HepG2 (cell line): ENCODE data around the gene EPS8. TPM values are rescaled to one million over a fixed set of nuclear protein-coding genes. Genes with fewer than 3 reads are reported as not detected.

Experiments
- ATAC-seq: fragments of 200-7000 bp; cut with Tn5 transposase; 3 replicates; pipeline ENCODE4 v1.9.1; 2020; ENCODE audit warnings: mild to moderate bottlenecking, moderate library complexity
- BruUV-seq: library from RNA; stranded (reverse); fragments of 400-500 nt; replicated peaks from 2 replicates; lab custom pipeline; 2021; lab: Mats Ljungman, UMichigan
- CTCF ChIA-PET: fragments of 300-600 bp; formaldehyde crosslinking; extraction: SDS; loops from one replicate; lab custom pipeline; 2021; ENCODE audit warnings: low total read pairs, inconsistent platforms, low intra/inter-chr PET ratio; lab: Yijun Ruan, JAX
- POLR2A ChIA-PET: fragments of 350-600 bp; sonication (Branson Sonifier 250); formaldehyde crosslinking; loops from one replicate; lab custom pipeline; 2020; ENCODE audit warnings: antibody characterized with exemption, inconsistent platforms; lab: Yijun Ruan, JAX
- DNase-seq: peaks from one replicate; pipeline ENCODE4 v3.0.0-alpha.2; 2015; ENCODE audit warnings: low spot score
- FAIRE-seq: peaks from 3 replicates; lab custom pipeline; 2011; peaks lifted over from hg19 to GRCh38; lab: Jason Lieb, UNC
- H2AFZ ChIP-seq: one replicate; pipeline ENCODE4 v1.6.1; 2011; ENCODE audit warnings: low read length, inconsistent platforms
- H3K27ac ChIP-seq: fragments of 300-600 bp; 3 replicates; pipeline ENCODE4 v1.8.0; 2011; ENCODE audit warnings: mixed run types, mild to moderate bottlenecking, mixed read lengths, low read length, inconsistent platforms; ENCODE audit not compliant: insufficient read depth; ENCODE audit errors: extremely low read length
- H3K27me3 ChIP-seq, 2 experiments: fragments of 200-600 bp in 1 of 2; 2 replicates in 1 of 2; 3 replicates in 1 of 2; pipeline versions ENCODE4 v1.6.0 to v1.8.0; 2011; ENCODE audit warnings: low read length in 2 of 2, mild to moderate bottlenecking in 2 of 2, moderate library complexity in 2 of 2, inconsistent platforms in 1 of 2; ENCODE audit not compliant: insufficient read depth in 2 of 2, control insufficient read depth in 1 of 2
- H3K36me3 ChIP-seq, 2 experiments: fragments of 200-600 bp in 1 of 2; replicated peaks in 1 of 2; 2 replicates in 1 of 2; 3 replicates in 1 of 2; pipeline versions ENCODE4 v1.5.1 to v1.8.0; 2011; ENCODE audit warnings: low read length in 2 of 2, inconsistent platforms in 1 of 2; ENCODE audit not compliant: insufficient read depth in 2 of 2, control insufficient read depth in 1 of 2
- H3K4me1 ChIP-seq: 2 replicates; pipeline ENCODE4 v1.5.1; 2012; ENCODE audit warnings: low read length, inconsistent platforms; ENCODE audit not compliant: insufficient read depth
- H3K4me2 ChIP-seq: 2 replicates; pipeline ENCODE4 v1.6.0; 2011; ENCODE audit warnings: low read depth, low read length, inconsistent platforms
- H3K4me3 ChIP-seq, 3 experiments: fragments of 200-600 bp in 1 of 3; sonication (generic), shearing (Covaris generic) in 1 of 3; replicated peaks in 1 of 3; 2 replicates each; pipeline ENCODE4 v1.5.1; 2011 to 2016; ENCODE audit warnings: low read length in 3 of 3, inconsistent platforms in 2 of 3, low read depth in 2 of 3, mild to moderate bottlenecking in 2 of 3, control low read depth in 1 of 3, mixed read lengths in 1 of 3; ENCODE audit not compliant: insufficient read depth in 1 of 3
- H3K79me2 ChIP-seq: one replicate; pipeline ENCODE4 v1.6.1; 2011; ENCODE audit warnings: low read length, inconsistent platforms; ENCODE audit not compliant: insufficient read depth
- H3K9ac ChIP-seq: 2 replicates; pipeline ENCODE4 v1.6.0; 2011; ENCODE audit warnings: mild to moderate bottlenecking, low read depth, low read length, inconsistent platforms; ENCODE audit not compliant: insufficient read depth
- H3K9me3 ChIP-seq: 2 replicates; pipeline ENCODE4 v1.5.1; 2012; ENCODE audit warnings: mild to moderate bottlenecking, low read length
- H4K20me1 ChIP-seq: 2 replicates; pipeline ENCODE4 v1.6.0; 2011; ENCODE audit warnings: inconsistent platforms, mild to moderate bottlenecking, low read length, moderate library complexity; ENCODE audit not compliant: insufficient read depth
- ARNT ChIP-seq: fragments of 450-650 bp; IDR thresholded peaks from 2 replicates; pipeline ENCODE4 v1.6.1; 2017
- BORCS8-MEF2B ChIP-seq: sonication (generic); formaldehyde crosslinking; IDR thresholded peaks from 2 replicates; pipeline ENCODE4 v1.8.0; 2022; ENCODE audit warnings: mild to moderate bottlenecking, missing genetic modification reagents
- ELF1 ChIP-seq: sonication (generic); formaldehyde crosslinking; IDR thresholded peaks from 2 replicates; pipeline ENCODE4 v1.4.0; 2020; ENCODE audit warnings: missing genetic modification reagents
- EZH2 ChIP-seq: conservative IDR thresholded peaks from 2 replicates; pipeline ENCODE4 v1.6.1; 2012; ENCODE audit warnings: mild to moderate bottlenecking, low read depth, low read length, moderate library complexity
- IKZF4 ChIP-seq: sonication (generic); formaldehyde crosslinking; IDR thresholded peaks from 2 replicates; pipeline ENCODE4 v1.5.1; 2020; ENCODE audit warnings: borderline replicate concordance, mild to moderate bottlenecking, low read depth, missing genetic modification reagents; ENCODE audit errors: not compliant biosample characterization
- MEIS2 ChIP-seq: sonication (generic); formaldehyde crosslinking; IDR thresholded peaks from 2 replicates; pipeline ENCODE4 v1.9.0; 2021; ENCODE audit warnings: mild to moderate bottlenecking, missing genetic modification reagents
- ZNF318 ChIP-seq: sonication (generic); formaldehyde crosslinking; IDR thresholded peaks from 2 replicates; pipeline ENCODE4 v1.4.0; 2020; ENCODE audit warnings: mild to moderate bottlenecking, missing genetic modification reagents
- ZNF431 ChIP-seq: sonication (generic); formaldehyde crosslinking; IDR thresholded peaks from 2 replicates; pipeline ENCODE4 v1.9.0; 2022; ENCODE audit warnings: missing genetic modification reagents, low read depth, mild to moderate bottlenecking, borderline replicate concordance
- ZNF44 ChIP-seq: sonication (generic); formaldehyde crosslinking; IDR thresholded peaks from 2 replicates; pipeline ENCODE4 v1.5.1; 2020; ENCODE audit warnings: mild to moderate bottlenecking, missing genetic modification reagents
- ZNF766 ChIP-seq: sonication (generic); formaldehyde crosslinking; IDR thresholded peaks from 2 replicates; pipeline ENCODE4 v1.5.0; 2020; ENCODE audit warnings: missing genetic modification reagents, borderline replicate concordance
- ZNF816 ChIP-seq: sonication (generic); formaldehyde crosslinking; IDR thresholded peaks from 2 replicates; pipeline ENCODE4 v1.8.0; 2022; ENCODE audit warnings: missing genetic modification reagents, mild to moderate bottlenecking, borderline replicate concordance
- WGBS: methylation state at CpG from one replicate; pipeline ENCODE4 v1.1.6; 2017; ENCODE audit warnings: low lambda C conversion rate; 5-methylcytosine and 5-hydroxymethylcytosine counted together
- in situ Hi-C: cut with HindIII; loops from 2 replicates; pipeline ENCODE4 v1.10.0; 2017; ENCODE audit warnings: low pct_unique_long_range_greater_than_20kb; ENCODE audit not compliant: extremely low pct_ligation_motif_present
- intact Hi-C: fragments of 100-400 bp; cut with micrococcal nuclease; formaldehyde crosslinking; loops from one replicate; pipeline ENCODE4 v1.10.0; 2022; ENCODE audit not compliant: unreplicated experiment
- polyA plus RNA-seq, 8 experiments: library from polyadenylated mRNA; depleted of rRNA in 3 of 8; stranded (reverse) in 7 of 8; unstranded in 1 of 8; fragments of >200 nt; fragmentation: Illumina TruSeq in 4 of 8; extraction: Trizol in 4 of 8; gene quantifications; 2 replicates each; pipeline versions ENCODE4 v1.2.1 to v1.2.3, GENCODE V29; 2011 to 2016; ENCODE audit warnings: low read depth in 4 of 8, missing spikeins in 1 of 8, mixed read lengths in 1 of 8; ENCODE audit not compliant: insufficient read depth in 1 of 8
- total RNA-seq, 5 experiments: library from RNA; depleted of rRNA; stranded (reverse); fragments of >200 nt; fragmentation: Illumina TruSeq; extraction: Trizol; gene quantifications; 2 replicates each; pipeline ENCODE4 v1.2.3, GENCODE V29; 2016; ENCODE audit warnings: low read depth in 1 of 5

EPS8 gene
- total and polyA plus RNA-seq, 2 of the 13 experiments (the other 11 are each of a cell fraction or from before 2014, with no cell fraction given), result 37.1 to 43.4 TPM

- CTCF ChIA-PET, result no interaction called here
- ATAC-seq, result no peak
Observed at GRCh38 chr12:15677726-15678201, 111.4 kb downstream of the EPS8 start.

DNA sequence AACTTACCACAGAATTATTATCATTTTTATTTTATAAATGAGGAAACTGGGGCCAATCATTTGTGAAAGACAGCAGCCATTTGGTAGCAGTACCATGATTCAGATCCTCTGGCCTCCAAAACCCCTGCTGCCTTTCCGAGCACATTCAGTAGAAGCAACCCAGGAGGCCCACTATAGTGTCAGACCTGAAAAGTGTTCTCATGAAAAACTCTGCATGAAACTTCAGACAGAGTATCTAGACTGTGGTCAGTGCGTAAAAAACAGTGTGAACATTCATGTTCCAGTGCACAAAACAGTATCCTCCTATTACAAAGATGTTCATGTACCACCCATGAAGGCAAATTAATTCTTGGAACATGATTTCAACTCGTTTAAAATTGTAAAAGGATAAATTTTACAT lies 112.0 kb downstream of the EPS8 start:
- Histone ChIP-seq H3K27me3 (no peaks in the 10 kb centered on the region), H3K4me2 (no peak overlapping the region), H3K4me3 (no peak overlapping the region), H2AFZ (no peak overlapping the region), H3K9ac (no peak overlapping the region), H4K20me1 (no peaks in the 10 kb centered on the region), H3K9me3 (no peaks in the 10 kb centered on the region), H3K4me1 (peaks cover 6% of the 10 kb centered on the region; the same call in 1 of the 2 replicates), H3K79me2 (no peaks in the 10 kb centered on the region), H3K27ac (no peak overlapping the region), H3K36me3 (peaks cover 0 to 5% of the 10 kb centered on the region in 2 experiments; a peak in 3 of 5 replicates)
- FAIRE-seq (no peak), DNase-seq (no peak), ATAC-seq (no peak)
- CTCF ChIA-PET, result no interaction called here
- no TSS peak for BruUV-seq
- in situ Hi-C loops (no loop called here), intact Hi-C loops (no loop called here)
- WGBS, result 96% methylated on average over 3 of the region's 3 CpGs
- POLR2A ChIA-PET, result no interaction called here
- TF ChIP-seq ZNF44 (no peak), IKZF4 (CRISPR knock-in tag) (no peak), EZH2 (no peak), ZNF318 (CRISPR knock-in tag) (no peak), ZNF431 (CRISPR knock-in tag) (no peak), ZNF766 (CRISPR knock-in tag) (no peak), ZNF816 (CRISPR knock-in tag) (no peak), BORCS8-MEF2B (CRISPR knock-in tag) (no peak), ARNT (no peak), MEIS2 (CRISPR knock-in tag) (no peak)

More at GRCh38 chr12:15677726-15678201, 111.4 kb downstream of the EPS8 start:
- in situ Hi-C loops (no loop called here), intact Hi-C loops (no loop called here)
- Histone ChIP-seq H3K36me3 (peaks cover 0 to 5% of the 10 kb centered on the region in 2 experiments; a peak in 3 of 5 replicates), H3K9me3 (no peaks in the 10 kb centered on the region), H4K20me1 (no peaks in the 10 kb centered on the region), H2AFZ (no peak overlapping the region), H3K4me1 (peaks cover 6% of the 10 kb centered on the region; the same call in 1 of the 2 replicates), H3K4me2 (no peak overlapping the region), H3K4me3 (no peak overlapping the region), H3K79me2 (no peaks in the 10 kb centered on the region), H3K27ac (no peak overlapping the region), H3K27me3 (no peaks in the 10 kb centered on the region), H3K9ac (no peak overlapping the region)
- no peak for TF ChIP-seq ELF1 (CRISPR knock-in tag)
- POLR2A ChIA-PET, result no interaction called here
- BruUV-seq, result no TSS peak
- WGBS, result 93% methylated on average over 3 of the region's 3 CpGs
- DNase-seq (no peak), FAIRE-seq (no peak)
